CD4-positive, alpha-beta T cell treated with Interleukin-15 for 4 hours (primary cell): ENCODE results near the gene CBX5.
"Not testable (repeated sequence)": the region's sequence is repeated elsewhere in the genome, so short reads cannot be mapped to it uniquely, and the experiment has no call there.

Source experiments
- DNase-seq: peaks from one replicate; pipeline ENCODE4 v3.0.0-alpha.2; 2020; ENCODE audit warnings: low spot score

Gene CBX5

GRCh38 chr12:54265364-54265812, 14.5 kb downstream of the CBX5 start:
- no peak for DNase-seq

GRCh38 chr12:54262403-54262925, 17.5 kb downstream of the CBX5 start:
- no peak for DNase-seq

- DNase-seq, result no peak
These were observed 18.0 kb downstream of the CBX5 start for GRCh38 chr12:54261815-54262402.

GRCh38 chr12:54259194-54260011, 20.5 kb downstream of the CBX5 start:
- DNase-seq, result peak; percentile 28

- no peak for DNase-seq
These were observed 21.7 kb downstream of the CBX5 start for GRCh38 chr12:54258201-54258681.

GRCh38 chr12:54257332-54257731, 22.6 kb downstream of the CBX5 start:
- no peak for DNase-seq

GRCh38 chr12:54253240-54253639, 26.7 kb downstream of the CBX5 start:
- DNase-seq, result no peak

- peak; percentile 61 for DNase-seq
These were observed 28.1 kb downstream of the CBX5 start for GRCh38 chr12:54251667-54252284.

GRCh38 chr12:54249489-54249888, 30.4 kb downstream of the CBX5 start:
- DNase-seq, result no peak

- no peak for DNase-seq
These were observed 33.8 kb downstream of the CBX5 start for GRCh38 chr12:54246011-54246641.

- DNase-seq, result no peak
These were observed 38.8 kb downstream of the CBX5 start for GRCh38 chr12:54240971-54241588.

- no peak for DNase-seq
These were observed 39.8 kb downstream of the CBX5 start for GRCh38 chr12:54240129-54240528.

- DNase-seq, result no peak
These were observed 40.3 kb downstream of the CBX5 start for GRCh38 chr12:54239620-54240019.

- no peak for DNase-seq
These were observed 41.4 kb downstream of the CBX5 start for GRCh38 chr12:54238531-54238930.

GRCh38 chr12:54232790-54233189, 47.1 kb downstream of the CBX5 start:
- no peak for DNase-seq

GRCh38 chr12:54231269-54231668, 48.7 kb downstream of the CBX5 start:
- DNase-seq, result not testable (repeated sequence)

- no peak for DNase-seq
These were observed 49.4 kb downstream of the CBX5 start for GRCh38 chr12:54230555-54230954.

- no peak for DNase-seq
These were observed 50.2 kb downstream of the CBX5 start for GRCh38 chr12:54229624-54230212.

GRCh38 chr12:54228471-54228870, 51.5 kb downstream of the CBX5 start:
- DNase-seq, result no peak

GRCh38 chr12:54227927-54228326, 52.0 kb downstream of the CBX5 start:
- not testable (repeated sequence) for DNase-seq

GRCh38 chr12:54227376-54227775, 52.5 kb downstream of the CBX5 start:
- DNase-seq, result no peak
